Erythroblast (primary cell): ENCODE results near the gene STX4.
A peak's percentile ranks its signal among the peaks of the same experiment; 100 is the strongest.

Experiments used
- GATA1 ChIP-seq: IDR thresholded peaks from 2 replicates; pipeline ENCODE4 v1.6.1; 2011; ENCODE audit warnings: low read depth, mild to moderate bottlenecking, control low read depth, low read length, moderate library complexity
- POLR2A ChIP-seq: IDR thresholded peaks from 2 replicates; pipeline ENCODE4 v1.6.1; 2011; ENCODE audit warnings: mild to moderate bottlenecking, low read length

- TF ChIP-seq POLR2A (peak; percentile 4), GATA1 (no peak)
Measured at GRCh38 chr16:31084584-31085302, 51.4 kb downstream of the STX4 start.
